ENCODE measurements around the gene POLA2. TPM values are rescaled to one million over a fixed set of nuclear protein-coding genes. Genes with fewer than 3 reads are reported as not detected.

Gene POLA2
- polyA plus RNA-seq, 1 donor (not counting 4 experiments of a cell fraction or from before 2014, with no cell fraction given), result 20.9 TPM

DNA sequence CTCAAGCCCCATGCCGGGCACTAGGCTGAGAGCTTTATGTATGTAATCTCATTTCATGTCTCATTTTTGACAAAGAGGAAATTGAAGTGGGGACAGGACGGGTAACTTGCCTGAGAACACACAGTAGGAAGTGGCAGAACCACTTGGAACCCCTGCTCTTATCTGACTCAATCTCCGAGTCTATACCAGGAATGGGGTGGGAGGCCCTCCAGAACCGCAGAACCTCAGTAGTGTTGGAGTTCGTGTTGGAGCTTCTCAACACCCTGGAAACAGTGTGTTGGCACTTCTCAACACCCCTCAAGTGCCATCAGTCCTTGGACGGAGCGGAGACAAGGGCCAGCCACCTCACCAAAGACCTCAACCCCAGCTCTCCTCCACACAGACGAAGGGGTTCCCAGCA is 38.8 kb upstream of the POLA2 start:
- Histone ChIP-seq H3K4me3 (ENCODE audit: control insufficient read depth in 2 of 3, extremely low read depth in 1 of 3, insufficient read depth in 2 of 3, low read depth in 1 of 3, low read length in 3 of 3) (no peak overlapping the region), H3K27me3 (ENCODE audit: control insufficient read depth, extremely low read depth, insufficient read depth, low read length) (no peaks in the 10 kb centered on the region), H3K79me2 (ENCODE audit: control insufficient read depth, insufficient read depth, low read length) (no peaks in the 10 kb centered on the region), H3K9me3 (ENCODE audit: control insufficient read depth, low read depth, low read length) (no peaks in the 10 kb centered on the region), H4K20me1 (ENCODE audit: control insufficient read depth, extremely low read depth, insufficient read depth, low read length) (no peaks in the 10 kb centered on the region), H3K36me3 (ENCODE audit: control insufficient read depth in 2 of 2, extremely low read depth in 1 of 2, insufficient read depth in 2 of 2, low read length in 2 of 2) (peaks cover 0 to 18% of the 10 kb centered on the region in 2 experiments), H3K9me1 (ENCODE audit: control insufficient read depth, extremely low read depth, insufficient read depth, low read length) (no peaks in the 10 kb centered on the region), H3K27ac (ENCODE audit: control insufficient read depth, insufficient read depth, low read length) (no peak overlapping the region), H3K4me1 (ENCODE audit: control insufficient read depth, extremely low read depth, insufficient read depth, low read length) (peaks cover 14% of the 10 kb centered on the region), H3K4me2 (ENCODE audit: control insufficient read depth, extremely low read depth, insufficient read depth, low read depth, low read length) (no peak overlapping the region), H2AFZ (ENCODE audit: control insufficient read depth, low read length) (no peak overlapping the region), H3K9ac (ENCODE audit: control insufficient read depth, extremely low read depth, insufficient read depth, low read length) (no peak overlapping the region)
- no peak for DNase-seq (ENCODE audit: low read depth, low spot score)
- no peak for FAIRE-seq
- dilution Hi-C loops (cut with MboI; ENCODE audit: extremely low pct_ligation_motif_present, low sequenced_read_pairs), result no loop called here
- TF ChIP-seq EZH2 (IDR thresholded peaks at IDR 0.05; ENCODE audit: low read length), result no peak
- TF ChIP-seq CTCF (optimal IDR thresholded peaks at IDR 0.05 in 1 of 3, IDR thresholded peaks at IDR 0.05 in 1 of 3, conservative IDR thresholded peaks at IDR 0.05 in 1 of 3; ENCODE audit: extremely low read depth in 1 of 3, insufficient read depth in 2 of 3, low read length in 3 of 3), result no peak

DNA sequence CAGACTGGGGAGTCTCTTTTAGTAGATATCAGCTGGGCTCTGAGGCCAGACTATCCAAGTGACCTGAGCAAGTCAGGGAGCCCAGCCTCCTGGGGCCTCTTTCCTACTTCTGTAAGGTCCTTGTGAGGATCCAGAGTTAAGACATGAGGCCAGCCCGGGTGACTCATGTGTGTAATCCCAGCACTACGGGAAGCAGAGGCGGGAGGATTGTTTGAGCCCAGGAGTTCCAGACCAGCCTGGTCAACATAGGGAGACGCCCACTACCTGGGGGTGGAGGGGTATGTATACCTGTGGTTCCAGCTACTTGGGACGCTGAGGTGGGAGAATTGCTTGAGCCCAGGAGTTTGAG is 36.9 kb upstream of the POLA2 start:
- H3K27me3 ChIP-seq (ENCODE audit: control insufficient read depth, extremely low read depth, insufficient read depth, low read length), result no peaks in the 10 kb centered on the region
- H3K27ac ChIP-seq (ENCODE audit: control insufficient read depth, insufficient read depth, low read length), result peak overlapping the region; percentile 75
- dilution Hi-C loops (cut with MboI; ENCODE audit: extremely low pct_ligation_motif_present, low sequenced_read_pairs), result no loop called here
- peak overlapping the region; percentile 91 for H3K4me2 ChIP-seq (ENCODE audit: control insufficient read depth, extremely low read depth, insufficient read depth, low read depth, low read length)
- no peaks in the 10 kb centered on the region for H3K9me3 ChIP-seq (ENCODE audit: control insufficient read depth, low read depth, low read length)
- no peaks in the 10 kb centered on the region for H3K9me1 ChIP-seq (ENCODE audit: control insufficient read depth, extremely low read depth, insufficient read depth, low read length)
- peaks cover 0 to 24% of the 10 kb centered on the region in 2 experiments for H3K36me3 ChIP-seq (ENCODE audit: control insufficient read depth in 2 of 2, extremely low read depth in 1 of 2, insufficient read depth in 2 of 2, low read length in 2 of 2)
- H3K4me3 ChIP-seq (ENCODE audit: control insufficient read depth in 2 of 3, extremely low read depth in 1 of 3, insufficient read depth in 2 of 3, low read depth in 1 of 3, low read length in 3 of 3), result peak overlapping the region in 1 of 3 experiments; percentile 58
- no peak for DNase-seq (ENCODE audit: low read depth, low spot score)
- TF ChIP-seq EZH2 (IDR thresholded peaks at IDR 0.05; ENCODE audit: low read length), result no peak
- no peak for TF ChIP-seq CTCF (optimal IDR thresholded peaks at IDR 0.05 in 1 of 3, IDR thresholded peaks at IDR 0.05 in 1 of 3, conservative IDR thresholded peaks at IDR 0.05 in 1 of 3; ENCODE audit: extremely low read depth in 1 of 3, insufficient read depth in 2 of 3, low read length in 3 of 3)
- no peaks in the 10 kb centered on the region for H3K79me2 ChIP-seq (ENCODE audit: control insufficient read depth, insufficient read depth, low read length)
- FAIRE-seq, result no peak
- peak overlapping the region; percentile 79 for H2AFZ ChIP-seq (ENCODE audit: control insufficient read depth, low read length)
- H3K9ac ChIP-seq (ENCODE audit: control insufficient read depth, extremely low read depth, insufficient read depth, low read length), result peak overlapping the region; percentile 65
- H3K4me1 ChIP-seq (ENCODE audit: control insufficient read depth, extremely low read depth, insufficient read depth, low read length), result peaks cover 14% of the 10 kb centered on the region
- H4K20me1 ChIP-seq (ENCODE audit: control insufficient read depth, extremely low read depth, insufficient read depth, low read length), result no peaks in the 10 kb centered on the region

All from keratinocyte (primary cell).